IPS-18a (cell line): ENCODE results near the gene CENPF.
"Not testable (repeated sequence)": the region's sequence is repeated elsewhere in the genome, so short reads cannot be mapped to it uniquely, and the experiment has no call there.

Experiments used
- H3K27ac ChIP-seq: one replicate; pipeline ENCODE4 v1.5.1; 2013; ENCODE audit warnings: low read length
- H3K27me3 ChIP-seq: one replicate; pipeline ENCODE4 v1.6.1; 2013; ENCODE audit warnings: mild to moderate bottlenecking, low read length; ENCODE audit not compliant: control insufficient read depth, insufficient read depth
- H3K36me3 ChIP-seq: one replicate; pipeline ENCODE4 v1.6.1; 2013; ENCODE audit warnings: low read depth, low read length; ENCODE audit not compliant: control insufficient read depth
- H3K4me1 ChIP-seq: one replicate; pipeline ENCODE4 v1.6.1; 2013; ENCODE audit warnings: low read depth, low read length; ENCODE audit not compliant: control insufficient read depth
- H3K4me3 ChIP-seq: one replicate; pipeline ENCODE4 v1.5.1; 2013; ENCODE audit warnings: low read length
- H3K9ac ChIP-seq: one replicate; pipeline ENCODE4 v1.6.1; 2013; ENCODE audit warnings: mild to moderate bottlenecking, low read length, moderate library complexity
- H3K9me3 ChIP-seq: one replicate; pipeline ENCODE4 v1.6.1; 2013; ENCODE audit warnings: low read depth, low read length; ENCODE audit not compliant: control insufficient read depth

Gene CENPF

GRCh38 chr1:214571281-214571680 lies 31.7 kb upstream of the CENPF start:
- Histone ChIP-seq H3K9ac (no peak overlapping the region), H3K4me3 (no peak overlapping the region), H3K27ac (no peak overlapping the region), H3K4me1 (no peaks in the 10 kb centered on the region), H3K9me3 (peaks cover 8% of the 10 kb centered on the region), H3K27me3 (no peaks in the 10 kb centered on the region), H3K36me3 (no peaks in the 10 kb centered on the region)

- Histone ChIP-seq H3K9me3 (peaks cover 11% of the 10 kb centered on the region), H3K36me3 (no peaks in the 10 kb centered on the region), H3K9ac (no peak overlapping the region), H3K27me3 (no peaks in the 10 kb centered on the region), H3K27ac (no peak overlapping the region), H3K4me1 (no peaks in the 10 kb centered on the region), H3K4me3 (no peak overlapping the region)
Measured at GRCh38 chr1:214573386-214574318, 29.3 kb upstream of the CENPF start.

- Histone ChIP-seq H3K27ac (no peak overlapping the region), H3K4me1 (no peaks in the 10 kb centered on the region), H3K9ac (no peak overlapping the region), H3K36me3 (no peaks in the 10 kb centered on the region), H3K9me3 (peaks cover 11% of the 10 kb centered on the region), H3K4me3 (no peak overlapping the region), H3K27me3 (no peaks in the 10 kb centered on the region)
Measured at GRCh38 chr1:214574598-214575411, 28.2 kb upstream of the CENPF start.

- not testable (repeated sequence) for H3K27ac ChIP-seq, H3K4me1 ChIP-seq, H3K9ac ChIP-seq, H3K27me3 ChIP-seq, H3K4me3 ChIP-seq, H3K36me3 ChIP-seq
- peaks cover 11% of the 10 kb centered on the region for H3K9me3 ChIP-seq
Measured at GRCh38 chr1:214576120-214576519, 26.9 kb upstream of the CENPF start.

GRCh38 chr1:214579183-214579582 lies 23.8 kb upstream of the CENPF start:
- H3K9me3 ChIP-seq, result peaks cover 11% of the 10 kb centered on the region
- peaks cover 12% of the 10 kb centered on the region for H3K4me1 ChIP-seq

GRCh38 chr1:214581785-214582184 lies 21.2 kb upstream of the CENPF start:
- Histone ChIP-seq H3K9ac (no peak overlapping the region), H3K9me3 (no peaks in the 10 kb centered on the region), H3K4me1 (peaks cover 12% of the 10 kb centered on the region), H3K36me3 (no peaks in the 10 kb centered on the region), H3K27ac (no peak overlapping the region), H3K4me3 (no peak overlapping the region), H3K27me3 (no peaks in the 10 kb centered on the region)

More at GRCh38 chr1:214579183-214579582, 23.8 kb upstream of the CENPF start:
- H3K4me3 ChIP-seq, result no peak overlapping the region
- no peaks in the 10 kb centered on the region for H3K27me3 ChIP-seq
- H3K27ac ChIP-seq, result no peak overlapping the region
- no peak overlapping the region for H3K9ac ChIP-seq
- no peaks in the 10 kb centered on the region for H3K36me3 ChIP-seq

GRCh38 chr1:214582289-214582891 lies 20.6 kb upstream of the CENPF start:
- H3K4me1 ChIP-seq, result peaks cover 12% of the 10 kb centered on the region
- no peak overlapping the region for H3K4me3 ChIP-seq
- no peaks in the 10 kb centered on the region for H3K36me3 ChIP-seq
- no peaks in the 10 kb centered on the region for H3K9me3 ChIP-seq
- no peak overlapping the region for H3K9ac ChIP-seq
- no peak overlapping the region for H3K27ac ChIP-seq
- no peaks in the 10 kb centered on the region for H3K27me3 ChIP-seq

- H3K9me3 ChIP-seq, result no peaks in the 10 kb centered on the region
- H3K27me3 ChIP-seq, result no peaks in the 10 kb centered on the region
- H3K4me3 ChIP-seq, result no peak overlapping the region
- H3K36me3 ChIP-seq, result no peaks in the 10 kb centered on the region
- H3K27ac ChIP-seq, result no peak overlapping the region
- no peak overlapping the region for H3K9ac ChIP-seq
- H3K4me1 ChIP-seq, result peaks cover 12% of the 10 kb centered on the region
Measured at GRCh38 chr1:214583113-214583512, 19.9 kb upstream of the CENPF start.

GRCh38 chr1:214583824-214584554 lies 19.0 kb upstream of the CENPF start:
- H3K4me1 ChIP-seq, result peaks cover 12% of the 10 kb centered on the region
- no peak overlapping the region for H3K9ac ChIP-seq
- H3K36me3 ChIP-seq, result no peaks in the 10 kb centered on the region
- H3K27ac ChIP-seq, result no peak overlapping the region
- no peaks in the 10 kb centered on the region for H3K9me3 ChIP-seq
- H3K27me3 ChIP-seq, result no peaks in the 10 kb centered on the region
- H3K4me3 ChIP-seq, result no peak overlapping the region

- H3K36me3 ChIP-seq, result no peaks in the 10 kb centered on the region
- H3K9me3 ChIP-seq, result no peaks in the 10 kb centered on the region
- H3K4me1 ChIP-seq, result peaks cover 12% of the 10 kb centered on the region
- H3K4me3 ChIP-seq, result no peak overlapping the region
- H3K27ac ChIP-seq, result no peak overlapping the region
- no peaks in the 10 kb centered on the region for H3K27me3 ChIP-seq
- no peak overlapping the region for H3K9ac ChIP-seq
Measured at GRCh38 chr1:214584805-214585766, 17.9 kb upstream of the CENPF start.
